ENCODE results near the gene GPC5. TPM values are rescaled to one million over a fixed set of nuclear protein-coding genes. Genes with fewer than 3 reads are reported as not detected.

The GPC5 gene
- total and polyA plus RNA-seq, 2 of the 8 experiments (the other 6 are each of a cell fraction or from before 2014, with no cell fraction given), result 0.20 to 0.39 TPM

DNA sequence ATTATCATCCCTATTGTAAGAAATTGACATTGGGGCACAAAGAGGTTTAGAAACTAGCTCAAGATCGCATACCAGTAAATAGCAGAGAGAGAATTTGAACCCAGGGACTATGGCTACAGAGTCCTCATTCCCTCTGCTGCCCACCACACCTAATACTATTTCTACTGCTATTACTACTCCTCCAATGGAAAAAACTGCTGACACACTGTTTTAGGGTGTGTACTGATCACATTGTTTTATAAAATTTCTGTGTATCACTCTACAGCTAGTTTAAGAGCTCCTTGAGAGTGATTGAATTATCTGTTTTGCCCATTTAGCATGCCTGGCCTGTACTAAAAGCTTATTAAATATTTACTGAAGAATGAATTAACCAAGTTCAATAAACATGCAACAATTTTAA is 552.4 kb downstream of the GPC5 start:
- Histone ChIP-seq H3K18ac (ENCODE audit: extremely low read depth, low read length) (no peak overlapping the region), H3K4ac (replicated peaks; ENCODE audit: insufficient read length, low read depth, low read length) (no peak overlapping the region), H3K36me3 (ENCODE audit: control insufficient read depth in 2 of 4, insufficient read depth in 4 of 4, low read length in 3 of 4) (no peaks in the 10 kb centered on the region), H2BK15ac (ENCODE audit: low read length) (no peak overlapping the region), H3K14ac (ENCODE audit: insufficient read length) (no peak overlapping the region), H2BK20ac (ENCODE audit: low read length) (no peak overlapping the region), H3K79me2 (ENCODE audit: control insufficient read depth in 1 of 2, insufficient read depth in 2 of 2, low read length in 2 of 2) (no peaks in the 10 kb centered on the region), H4K5ac (ENCODE audit: insufficient read length, low read depth, low read length) (no peak overlapping the region), H2BK5ac (ENCODE audit: low read depth, low read length) (no peak overlapping the region), H3K23me2 (ENCODE audit: low read depth, low read length) (no peaks in the 10 kb centered on the region), H3K23ac (ENCODE audit: insufficient read length) (no peak overlapping the region), H3K56ac (replicated peaks; ENCODE audit: insufficient read length, low read depth, low read length) (no peak overlapping the region), H4K20me1 (replicated peaks in 1 of 2; ENCODE audit: control insufficient read depth in 1 of 2, insufficient read depth in 2 of 2, low read length in 2 of 2) (no peaks in the 10 kb centered on the region), H3K9me3 (ENCODE audit: insufficient read depth in 2 of 2, low read depth in 1 of 2, low read length in 1 of 2) (no peaks in the 10 kb centered on the region), H3K9ac (replicated peaks in 1 of 4; ENCODE audit: extremely low read depth in 1 of 4, low read depth in 3 of 4, low read length in 3 of 4) (no peak overlapping the region), H4K8ac (ENCODE audit: extremely low read depth, insufficient read depth, low read length) (no peak overlapping the region), H3K4me1 (replicated peaks in 1 of 4; ENCODE audit: control insufficient read depth in 3 of 4, insufficient read depth in 4 of 4, low read length in 3 of 4) (no peaks in the 10 kb centered on the region), H2BK120ac (replicated peaks; ENCODE audit: low read depth, low read length) (no peak overlapping the region), H2AK5ac (ENCODE audit: low read depth, low read length) (no peak overlapping the region), H3K27ac (ENCODE audit: low read depth, low read length) (no peak overlapping the region), H3K4me3 (ENCODE audit: extremely low read depth in 1 of 4, insufficient read depth in 2 of 4, low read depth in 3 of 4, low read length in 4 of 4) (no peak overlapping the region), H4K91ac (replicated peaks; ENCODE audit: insufficient read length, low read length) (no peak overlapping the region), H2BK12ac (ENCODE audit: low read depth, low read length) (no peak overlapping the region), H3K4me2 (ENCODE audit: insufficient read depth in 1 of 2, low read depth in 2 of 2, low read length in 2 of 2) (no peak overlapping the region), H3K79me1 (ENCODE audit: low read depth, low read length) (no peaks in the 10 kb centered on the region), H2AFZ (ENCODE audit: low read length) (no peak overlapping the region), H3K27me3 (replicated peaks in 1 of 4; ENCODE audit: control insufficient read depth in 3 of 4, extremely low read depth in 1 of 4, insufficient read depth in 3 of 4, low read length in 3 of 4) (no peaks in the 10 kb centered on the region)
- 100% methylated on average over 1 of the region's 1 CpG; no CpG with 5 or more reads in 1 of the 2 experiments for WGBS, 2 experiments (ENCODE audit: extremely low coverage in 1 of 2, insufficient coverage in 1 of 2, insufficient read length in 1 of 2, insufficient replicate concordance in 2 of 2, low coverage in 1 of 2, low lambda C conversion rate in 2 of 2, missing lambda C conversion rate in 1 of 2)
- no peak for FAIRE-seq
- POLR2A ChIA-PET (ENCODE audit: partially characterized antibody), result no interaction called here
- no peak for DNase-seq (ENCODE audit: low read depth in 1 of 2, low spot score in 2 of 2)
- no peak for TF ChIP-seq SP2 (IDR thresholded peaks at IDR 0.05; ENCODE audit: low read length)
- TF ChIP-seq SP1 (IDR thresholded peaks at IDR 0.05; ENCODE audit: low read depth, low read length), result no peak
- no peak for TF ChIP-seq SIN3A (conservative IDR thresholded peaks at IDR 0.05 in 1 of 2, IDR thresholded peaks at IDR 0.05 in 1 of 2; ENCODE audit: low read depth in 1 of 2, low read length in 2 of 2)
- TF ChIP-seq GABPA (IDR thresholded peaks at IDR 0.05; ENCODE audit: borderline replicate concordance, insufficient read depth, low read length), result no peak
- TF ChIP-seq ZNF274 (IDR thresholded peaks at IDR 0.05; ENCODE audit: borderline replicate concordance, extremely low read depth, low read length), result no peak
- CTCF ChIA-PET (ENCODE audit: partially characterized antibody), result interaction anchor here (0.5 to 1.4 kb wide), 3 partner anchors 33 to 304 kb away, joined by 3 to 8 read pairs (median 4); no protein-coding TSS in a partner anchor

Data from H1 (cell line).